RPMI7951 (cell line): ENCODE results near the gene MCUB. TPM values are rescaled to one million over a fixed set of nuclear protein-coding genes. Genes with fewer than 3 reads are reported as not detected.
"Not testable (repeated sequence)": the region's sequence is repeated elsewhere in the genome, so short reads cannot be mapped to it uniquely, and the experiment has no call there.

Experiments used
- DNase-seq: peaks from one replicate; pipeline ENCODE4 v3.0.0-alpha.2; 2012; ENCODE audit warnings: low read depth
- total RNA-seq: library from RNA; depleted of rRNA; stranded (reverse); fragments of >200 nt; shearing (Covaris generic); gene quantifications from 2 replicates; pipeline ENCODE4 v1.2.3, GENCODE V29; 2014

Gene MCUB
- total RNA-seq, 1 experiment from 2014 or later, result 47.5 TPM

GRCh38 chr4:109578846-109579245 is 18.8 kb downstream of the MCUB start:
- DNase-seq, result no peak

- DNase-seq, result not testable (repeated sequence)
Observed at GRCh38 chr4:109579997-109580396, 20.0 kb downstream of the MCUB start.

GRCh38 chr4:109588176-109588575 is 28.1 kb downstream of the MCUB start:
- no peak for DNase-seq

- DNase-seq, result no peak
Observed at GRCh38 chr4:109589119-109589518, 29.1 kb downstream of the MCUB start.

GRCh38 chr4:109589605-109590004 is 29.6 kb downstream of the MCUB start:
- DNase-seq, result no peak

GRCh38 chr4:109590905-109591304 is 30.9 kb downstream of the MCUB start:
- DNase-seq, result no peak

GRCh38 chr4:109592367-109592766 is 32.3 kb downstream of the MCUB start:
- DNase-seq, result no peak

- not testable (repeated sequence) for DNase-seq
Observed at GRCh38 chr4:109595123-109595522, 35.1 kb downstream of the MCUB start.

GRCh38 chr4:109596420-109597085 is 36.5 kb downstream of the MCUB start:
- not testable (repeated sequence) for DNase-seq

GRCh38 chr4:109599046-109599652 is 39.1 kb downstream of the MCUB start:
- DNase-seq, result no peak

- no peak for DNase-seq
Observed at GRCh38 chr4:109600431-109600830, 40.4 kb downstream of the MCUB start.

GRCh38 chr4:109601336-109601735 is 41.3 kb downstream of the MCUB start:
- DNase-seq, result no peak

- no peak for DNase-seq
Observed at GRCh38 chr4:109607976-109608375, 47.9 kb downstream of the MCUB start.

- peak; percentile 5 for DNase-seq
Observed at GRCh38 chr4:109608879-109609278, 48.8 kb downstream of the MCUB start.

- DNase-seq, result no peak
Observed at GRCh38 chr4:109609431-109609830, 49.4 kb downstream of the MCUB start.

GRCh38 chr4:109610489-109610888 is 50.4 kb downstream of the MCUB start:
- no peak for DNase-seq

GRCh38 chr4:109611045-109611646 is 51.1 kb downstream of the MCUB start:
- DNase-seq, result peak; percentile 36

GRCh38 chr4:109614015-109614414 is 54.0 kb downstream of the MCUB start:
- DNase-seq, result no peak

- DNase-seq, result no peak
Observed at GRCh38 chr4:109614466-109614865, 54.4 kb downstream of the MCUB start.

- no peak for DNase-seq
Observed at GRCh38 chr4:109615742-109616141, 55.7 kb downstream of the MCUB start.

GRCh38 chr4:109616243-109616642 is 56.2 kb downstream of the MCUB start:
- no peak for DNase-seq

- DNase-seq, result no peak
Observed at GRCh38 chr4:109622626-109623025, 62.6 kb downstream of the MCUB start.

- DNase-seq, result no peak
Observed at GRCh38 chr4:109624536-109624935, 64.5 kb downstream of the MCUB start.
